Activated CD8-positive, alpha-beta memory T cell treated with anti-CD3 and anti-CD28 coated beads for 1 hour (primary cell): ENCODE data around the gene DVL1.
A peak's percentile ranks its signal among the peaks of the same experiment; 100 is the strongest.

Experiments used
- DNase-seq, 2 donors: peaks; one replicate each; pipeline ENCODE4 v3.0.0-alpha.2; 2020; ENCODE audit warnings: low read depth in 1 of 2; ENCODE audit errors: extremely low read depth in 1 of 2

The DVL1 gene

GRCh38 chr1:1299686-1300351, 49.4 kb downstream of the DVL1 start:
- no peak for DNase-seq

GRCh38 chr1:1298861-1299685, 50.1 kb downstream of the DVL1 start:
- DNase-seq, result no peak

- DNase-seq, result no peak
These were observed 51.3 kb downstream of the DVL1 start for GRCh38 chr1:1297802-1298424.

GRCh38 chr1:1296070-1297061, 52.9 kb downstream of the DVL1 start:
- DNase-seq, result no peak

GRCh38 chr1:1295154-1295923, 53.9 kb downstream of the DVL1 start:
- DNase-seq, result no peak

- no peak for DNase-seq
These were observed 54.8 kb downstream of the DVL1 start for GRCh38 chr1:1294250-1294890.

- DNase-seq, result no peak
These were observed 55.7 kb downstream of the DVL1 start for GRCh38 chr1:1293263-1294249.

GRCh38 chr1:1292851-1293250, 56.4 kb downstream of the DVL1 start:
- DNase-seq, result no peak

- DNase-seq, result no peak
These were observed 56.8 kb downstream of the DVL1 start for GRCh38 chr1:1292442-1292779.

- peak; percentile 34 to 54 for DNase-seq
These were observed 57.4 kb downstream of the DVL1 start for GRCh38 chr1:1291548-1292441.

GRCh38 chr1:1291023-1291528, 58.1 kb downstream of the DVL1 start:
- no peak for DNase-seq

- peak; percentile 26 to 40 for DNase-seq
These were observed 58.9 kb downstream of the DVL1 start for GRCh38 chr1:1290238-1290731.

- DNase-seq, result no peak
These were observed 61.7 kb downstream of the DVL1 start for GRCh38 chr1:1287288-1288110.

GRCh38 chr1:1286313-1287261, 62.6 kb downstream of the DVL1 start:
- no peak for DNase-seq
